Sigmoid colon (tissue), 7 donors: ENCODE data around the gene SCUBE1. TPM values are rescaled to one million over a fixed set of nuclear protein-coding genes. Genes with fewer than 3 reads are reported as not detected.

Experiments
- DNase-seq: peaks from one replicate; pipeline ENCODE4 v3.0.0-alpha.2; 2019
- H3K27ac ChIP-seq, 4 donors: fragments of 200-600 bp; sonication (generic); one replicate each; pipeline ENCODE4 v1.5.1; 2016 to 2019; ENCODE audit warnings: mild to moderate bottlenecking in 1 of 4
- H3K27me3 ChIP-seq, 3 donors: fragments of 200-600 bp; sonication (generic); one replicate each; pipeline ENCODE4 v1.5.1; 2019; ENCODE audit warnings: mild to moderate bottlenecking in 1 of 3
- H3K36me3 ChIP-seq, 4 donors: fragments of 200-600 bp; sonication (generic); one replicate each; pipeline ENCODE4 v1.5.1; 2016 to 2019
- H3K4me1 ChIP-seq, 4 donors: fragments of 200-600 bp; sonication (generic); one replicate each; pipeline ENCODE4 v1.5.1; 2017 to 2019
- H3K4me3 ChIP-seq, 4 donors: fragments of 200-600 bp; sonication (generic); one replicate each; pipeline ENCODE4 v1.5.1; 2017 to 2019; ENCODE audit warnings: mild to moderate bottlenecking in 2 of 4, moderate library complexity in 1 of 4
- H3K9me3 ChIP-seq, 4 donors: fragments of 200-600 bp in 3 of 4; sonication (generic) in 3 of 4; one replicate each; pipeline versions ENCODE4 v1.5.1 to v1.6.1; 2013 to 2019
- EP300 ChIP-seq, 4 donors: sonication (generic); formaldehyde crosslinking; IDR thresholded peaks; one replicate each; pipeline ENCODE4 v1.6.1; 2017; ENCODE audit warnings: antibody characterized with exemption in 4 of 4
- POLR2A ChIP-seq, 2 donors: fragments of 450-650 bp; IDR thresholded peaks; one replicate each; pipeline ENCODE4 v1.6.1; 2016; ENCODE audit warnings: antibody characterized with exemption in 2 of 2, mild to moderate bottlenecking in 2 of 2, moderate library complexity in 2 of 2
- POLR2AphosphoS5 ChIP-seq, 4 donors: sonication (generic); formaldehyde crosslinking; IDR thresholded peaks; one replicate each; pipeline ENCODE4 v1.6.1; 2017; ENCODE audit warnings: antibody characterized with exemption in 4 of 4
- WGBS, 2 donors: extraction: QIAGEN DNeasy Blood & Tissue Kit; methylation state at CpG; one replicate each; pipeline ENCODE4 v1.1.7; 2013; 5-methylcytosine and 5-hydroxymethylcytosine counted together
- intact Hi-C: fragments of 100-400 bp; cut with DNase I; formaldehyde crosslinking; loops from one replicate; pipeline ENCODE4 v1.15.1; 2023
- polyA plus RNA-seq, 3 donors: library from polyadenylated mRNA; stranded (reverse); fragments of 200-250 nt; gene quantifications; one replicate each; pipeline ENCODE4 v1.2.3, GENCODE V29; 2013
- total RNA-seq, 4 donors: library from RNA; depleted of rRNA; stranded (reverse); fragments of >200 nt; gene quantifications; one replicate each; pipeline ENCODE4 v1.1.0, GENCODE V29; 2016
- TF ChIP-seq, protein P1 (sequence below), 4 experiments: fragments of 450-650 bp in 3 of 4; fragments of 200-600 bp in 1 of 4; IDR thresholded peaks; one replicate each; pipeline ENCODE4 v1.5.1; 2016 to 2019; ENCODE audit warnings: antibody characterized with exemption in 4 of 4, mild to moderate bottlenecking in 3 of 4, moderate library complexity in 2 of 4
- donor health status: healthy with polysubstance abuse.
- donor health status: Bipolar disorder and iron deficiency.
- donor health status: healthy.

Gene SCUBE1
- total and polyA plus RNA-seq, 7 donors, result 0.23 to 1.1 (median 0.55) TPM

DNA sequence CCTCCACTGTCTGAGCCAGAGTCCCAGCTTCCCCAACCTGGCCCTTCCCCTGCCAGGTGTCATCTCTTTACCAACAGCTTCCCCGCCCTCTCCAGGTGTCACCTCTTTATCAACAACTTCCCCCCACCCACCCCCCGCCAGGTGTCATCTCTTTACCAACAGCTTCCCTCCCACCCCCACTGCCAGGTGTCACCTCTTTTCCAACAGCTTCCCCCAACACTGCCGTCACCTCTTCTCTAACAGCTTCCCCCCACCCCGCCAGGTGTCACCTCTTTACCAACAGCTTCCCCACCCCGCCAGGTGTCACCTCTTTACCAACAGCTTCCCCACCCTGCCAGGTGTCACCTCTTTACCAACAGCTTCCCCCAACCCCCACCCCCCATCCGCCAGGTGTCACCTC lies 126.4 kb downstream of the SCUBE1 start:
- Histone ChIP-seq H3K36me3 (no peaks in the 10 kb centered on the region), H3K4me3 (no peak overlapping the region), H3K9me3 (no peaks in the 10 kb centered on the region), H3K27me3 (peaks cover 0 to 10% (median 0%) of the 10 kb centered on the region in 3 donors), H3K27ac (no peak overlapping the region), H3K4me1 (no peaks in the 10 kb centered on the region)
- intact Hi-C loops, result no loop called here
- TF ChIP-seq EP300 (IDR thresholded peaks at IDR 0.05) (no peak), POLR2AphosphoS5 (IDR thresholded peaks at IDR 0.05) (no peak), POLR2A (IDR thresholded peaks at IDR 0.05) (no peak)
- TF ChIP-seq, protein P1, sequence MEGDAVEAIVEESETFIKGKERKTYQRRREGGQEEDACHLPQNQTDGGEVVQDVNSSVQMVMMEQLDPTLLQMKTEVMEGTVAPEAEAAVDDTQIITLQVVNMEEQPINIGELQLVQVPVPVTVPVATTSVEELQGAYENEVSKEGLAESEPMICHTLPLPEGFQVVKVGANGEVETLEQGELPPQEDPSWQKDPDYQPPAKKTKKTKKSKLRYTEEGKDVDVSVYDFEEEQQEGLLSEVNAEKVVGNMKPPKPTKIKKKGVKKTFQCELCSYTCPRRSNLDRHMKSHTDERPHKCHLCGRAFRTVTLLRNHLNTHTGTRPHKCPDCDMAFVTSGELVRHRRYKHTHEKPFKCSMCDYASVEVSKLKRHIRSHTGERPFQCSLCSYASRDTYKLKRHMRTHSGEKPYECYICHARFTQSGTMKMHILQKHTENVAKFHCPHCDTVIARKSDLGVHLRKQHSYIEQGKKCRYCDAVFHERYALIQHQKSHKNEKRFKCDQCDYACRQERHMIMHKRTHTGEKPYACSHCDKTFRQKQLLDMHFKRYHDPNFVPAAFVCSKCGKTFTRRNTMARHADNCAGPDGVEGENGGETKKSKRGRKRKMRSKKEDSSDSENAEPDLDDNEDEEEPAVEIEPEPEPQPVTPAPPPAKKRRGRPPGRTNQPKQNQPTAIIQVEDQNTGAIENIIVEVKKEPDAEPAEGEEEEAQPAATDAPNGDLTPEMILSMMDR (IDR thresholded peaks at IDR 0.05), result no peak
- no peak for DNase-seq
- WGBS, 2 donors, result 44 to 66% methylated on average over 6 of the region's 6 CpGs

DNA sequence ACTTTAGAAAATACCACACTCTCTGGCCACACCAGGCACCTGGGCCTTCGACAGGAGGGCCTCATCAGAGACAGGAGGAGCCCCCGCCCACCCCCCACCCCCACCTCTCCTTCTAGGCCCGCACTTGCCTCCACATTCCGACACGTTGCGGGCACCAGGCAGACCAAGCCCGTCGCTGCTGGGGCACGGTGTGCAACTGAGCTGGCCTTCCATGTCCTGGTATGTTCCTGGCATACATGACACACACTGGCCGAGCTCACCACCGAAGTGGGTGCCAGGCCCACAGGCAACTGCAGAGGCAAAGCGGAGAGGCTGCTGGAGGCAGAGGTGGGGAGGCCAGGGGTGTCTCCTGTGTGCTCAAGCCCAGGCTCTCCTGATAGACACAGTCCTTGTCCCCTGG lies 129.2 kb downstream of the SCUBE1 start:
- H3K27me3 ChIP-seq, result peaks cover 0 to 10% (median 0%) of the 10 kb centered on the region in 3 donors
- no peak overlapping the region for H3K27ac ChIP-seq
- no peaks in the 10 kb centered on the region for H3K4me1 ChIP-seq
- no peak overlapping the region for H3K4me3 ChIP-seq
- 84 to 89% methylated on average over 12 of the region's 12 CpGs for WGBS, 2 donors
- no peak for TF ChIP-seq EP300 (IDR thresholded peaks at IDR 0.05)
- TF ChIP-seq, protein P1 (IDR thresholded peaks at IDR 0.05), result no peak
- TF ChIP-seq POLR2AphosphoS5 (IDR thresholded peaks at IDR 0.05), result no peak
- TF ChIP-seq POLR2A (IDR thresholded peaks at IDR 0.05), result no peak
- H3K36me3 ChIP-seq, result no peaks in the 10 kb centered on the region
- H3K9me3 ChIP-seq, result no peaks in the 10 kb centered on the region
- intact Hi-C loops, result no loop called here
- DNase-seq, result no peak

DNA sequence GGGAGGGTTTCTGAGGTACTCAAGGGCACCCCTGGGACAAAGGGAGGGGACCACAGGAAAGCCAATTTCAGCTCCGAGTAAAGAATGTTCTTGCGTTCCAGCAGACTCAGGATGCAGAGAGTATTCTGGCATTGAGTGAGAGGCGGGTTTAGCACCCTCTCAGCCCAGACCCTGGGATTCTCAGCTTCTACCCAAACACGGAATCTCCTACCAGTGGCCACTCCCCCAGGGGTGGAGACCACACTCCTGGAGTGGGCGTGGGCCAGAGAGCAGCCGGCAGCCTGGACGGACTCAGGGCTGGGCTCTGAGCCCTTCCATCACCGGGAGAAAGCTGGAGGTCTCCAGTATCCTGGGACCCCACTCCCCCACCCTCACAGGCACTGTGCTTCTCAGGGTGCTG lies 130.1 kb downstream of the SCUBE1 start:
- Histone ChIP-seq H3K4me3 (no peak overlapping the region), H3K4me1 (no peaks in the 10 kb centered on the region), H3K36me3 (no peaks in the 10 kb centered on the region), H3K27ac (no peak overlapping the region), H3K27me3 (peaks cover 0 to 5% (median 0%) of the 10 kb centered on the region in 3 donors), H3K9me3 (no peaks in the 10 kb centered on the region)
- no peak for DNase-seq
- 31 to 54% methylated on average over 8 of the region's 8 CpGs for WGBS, 2 donors
- intact Hi-C loops, result no loop called here
- no peak for TF ChIP-seq EP300 (IDR thresholded peaks at IDR 0.05)
- no peak for TF ChIP-seq POLR2AphosphoS5 (IDR thresholded peaks at IDR 0.05)
- TF ChIP-seq, protein P1 (IDR thresholded peaks at IDR 0.05), result no peak
- no peak for TF ChIP-seq POLR2A (IDR thresholded peaks at IDR 0.05)

DNA sequence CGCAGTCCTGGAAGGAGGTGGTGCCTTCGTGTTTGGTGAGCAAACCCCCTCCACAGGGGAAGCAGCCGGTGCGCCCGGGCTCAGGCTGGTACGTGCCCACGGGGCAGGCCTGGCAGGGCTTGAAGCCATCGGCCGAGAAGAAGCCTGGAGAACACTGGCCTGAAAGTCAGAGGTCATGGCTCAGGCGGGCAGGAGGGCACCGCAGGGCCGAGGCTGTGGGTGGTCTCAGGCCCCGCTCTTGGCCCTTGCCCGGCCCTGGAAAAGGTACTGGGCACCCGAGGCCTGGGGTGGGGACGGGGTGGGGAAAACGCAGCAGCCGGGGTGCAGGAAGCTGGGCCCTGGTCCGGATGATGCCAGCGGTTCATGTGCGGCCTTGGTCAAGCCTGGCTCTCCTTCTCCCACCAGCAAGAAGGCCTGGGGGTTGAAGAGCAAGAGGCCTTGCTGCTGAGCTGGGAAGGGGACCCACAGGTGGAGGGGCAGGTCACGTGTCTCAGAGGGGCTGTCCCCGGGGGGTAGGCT lies 130.7 kb downstream of the SCUBE1 start:
- no peak for DNase-seq
- no peaks in the 10 kb centered on the region for H3K36me3 ChIP-seq
- 78 to 87% methylated on average over 23 of the region's 23 CpGs for WGBS, 2 donors
- H3K4me3 ChIP-seq, result no peak overlapping the region
- TF ChIP-seq, protein P1 (IDR thresholded peaks at IDR 0.05), result no peak
- TF ChIP-seq POLR2A (IDR thresholded peaks at IDR 0.05) (no peak), POLR2AphosphoS5 (IDR thresholded peaks at IDR 0.05) (no peak), EP300 (IDR thresholded peaks at IDR 0.05) (no peak)
- no peaks in the 10 kb centered on the region for H3K4me1 ChIP-seq
- intact Hi-C loops, result no loop called here
- H3K27ac ChIP-seq, result no peak overlapping the region
- peaks cover 0 to 5% (median 0%) of the 10 kb centered on the region in 3 donors for H3K27me3 ChIP-seq
- H3K9me3 ChIP-seq, result no peaks in the 10 kb centered on the region

DNA sequence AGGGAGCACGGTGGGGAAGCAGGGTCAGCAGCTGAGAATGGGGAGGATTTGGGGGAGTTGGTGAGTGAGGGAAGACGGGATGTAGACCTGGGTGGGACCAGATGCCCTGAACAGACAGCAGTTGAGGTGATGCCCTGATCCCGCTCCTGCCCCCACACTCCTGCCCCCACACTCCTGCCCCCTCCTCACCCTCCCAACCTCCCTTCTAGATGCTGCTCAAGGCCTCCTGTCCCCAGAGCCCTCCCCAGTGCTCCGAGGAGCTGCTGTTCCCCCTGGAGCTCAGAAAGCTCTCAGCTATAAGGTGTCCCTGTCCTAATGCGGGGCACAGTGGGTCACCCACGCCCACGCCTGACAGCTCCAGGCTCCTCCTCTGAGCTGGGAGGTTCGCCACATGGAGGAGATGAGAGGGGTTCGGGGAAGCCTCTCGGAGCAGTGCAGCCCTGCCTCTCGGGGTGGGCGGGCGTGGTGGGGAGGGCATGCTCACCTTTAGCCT lies 131.2 kb downstream of the SCUBE1 start:
- Histone ChIP-seq H3K27me3 (peaks cover 0 to 9% (median 0%) of the 10 kb centered on the region in 3 donors), H3K4me3 (no peak overlapping the region), H3K9me3 (no peaks in the 10 kb centered on the region), H3K4me1 (no peaks in the 10 kb centered on the region), H3K27ac (no peak overlapping the region), H3K36me3 (no peaks in the 10 kb centered on the region)
- TF ChIP-seq POLR2AphosphoS5 (IDR thresholded peaks at IDR 0.05), result no peak
- no peak for TF ChIP-seq POLR2A (IDR thresholded peaks at IDR 0.05)
- no peak for TF ChIP-seq EP300 (IDR thresholded peaks at IDR 0.05)
- TF ChIP-seq, protein P1 (IDR thresholded peaks at IDR 0.05), result no peak
- no peak for DNase-seq
- intact Hi-C loops, result no loop called here
- WGBS, 2 donors, result 60 to 83% methylated on average over 13 of the region's 13 CpGs
